GM21825 (cell line): ENCODE data around the gene ARMC7.
"Not testable (repeated sequence)": the region's sequence is repeated elsewhere in the genome, so short reads cannot be mapped to it uniquely, and the experiment has no call there.

Experiments
- ATAC-seq: cut with Tn5 transposase; IDR thresholded peaks from one replicate; pipeline ENCODE4 v1.9.1; 2021; ENCODE audit warnings: mild to moderate bottlenecking, moderate library complexity; ENCODE audit not compliant: unreplicated experiment

Gene ARMC7

GRCh38 chr17:75109407-75110233 lies at the start of gene ARMC7:
ARMC7 (plus strand) TSS chr17:75109969; CDS start chr17:75110289, 320 bp downstream.
- peak; percentile 58 for ATAC-seq

- ATAC-seq = no peak
Measured at GRCh38 chr17:75060434-75061054, 49.2 kb upstream of the ARMC7 start.

- no peak for ATAC-seq
Measured at GRCh38 chr17:75061055-75061438, 48.7 kb upstream of the ARMC7 start.

- ATAC-seq = no peak
Measured at GRCh38 chr17:75061618-75062017, 48.2 kb upstream of the ARMC7 start.

- no peak for ATAC-seq
Measured at GRCh38 chr17:75063201-75063600, 46.6 kb upstream of the ARMC7 start.

GRCh38 chr17:75063626-75064025 lies 46.1 kb upstream of the ARMC7 start:
- no peak for ATAC-seq

- ATAC-seq = no peak
Measured at GRCh38 chr17:75064040-75064439, 45.7 kb upstream of the ARMC7 start.

- no peak for ATAC-seq
Measured at GRCh38 chr17:75064460-75064859, 45.3 kb upstream of the ARMC7 start.

GRCh38 chr17:75064867-75065561 lies 44.8 kb upstream of the ARMC7 start:
- ATAC-seq = no peak

- no peak for ATAC-seq
Measured at GRCh38 chr17:75065562-75066151, 44.1 kb upstream of the ARMC7 start.

GRCh38 chr17:75067856-75068255 lies 41.9 kb upstream of the ARMC7 start:
- no peak for ATAC-seq

GRCh38 chr17:75068750-75069149 lies 41.0 kb upstream of the ARMC7 start:
- ATAC-seq = no peak

- ATAC-seq = no peak
Measured at GRCh38 chr17:75069783-75070182, 40.0 kb upstream of the ARMC7 start.

GRCh38 chr17:75071478-75072271 lies 38.1 kb upstream of the ARMC7 start:
- ATAC-seq = not testable (repeated sequence)

- ATAC-seq = not testable (repeated sequence)
Measured at GRCh38 chr17:75072909-75073308, 36.9 kb upstream of the ARMC7 start.

- no peak for ATAC-seq
Measured at GRCh38 chr17:75073618-75074047, 36.1 kb upstream of the ARMC7 start.

GRCh38 chr17:75074532-75074931 lies 35.2 kb upstream of the ARMC7 start:
- no peak for ATAC-seq

- no peak for ATAC-seq
Measured at GRCh38 chr17:75075597-75076336, 34.0 kb upstream of the ARMC7 start.

- no peak for ATAC-seq
Measured at GRCh38 chr17:75077072-75077495, 32.7 kb upstream of the ARMC7 start.
